GM11168 (cell line): Measurements from ENCODE around the gene DIO3.

Experiments
- in situ Hi-C: fragments of 300-500 bp; cut with MboI; formaldehyde crosslinking; loops from one replicate; pipeline ENCODE4 v1.12.0; 2022; ENCODE audit warnings: low sequenced_read_pairs; ENCODE audit not compliant: unreplicated experiment

DIO3 gene

GRCh38 chr14:101561145-101561896, at the start of gene DIO3:
Gene DIO3 (plus strand): TSS chr14:101561495.
- in situ Hi-C loops = no loop called here

- in situ Hi-C loops = no loop called here
Measured at GRCh38 chr14:101511620-101512375, 49.5 kb upstream of the DIO3 start.

GRCh38 chr14:101512376-101512695, 49.0 kb upstream of the DIO3 start:
- in situ Hi-C loops = no loop called here

DNA sequence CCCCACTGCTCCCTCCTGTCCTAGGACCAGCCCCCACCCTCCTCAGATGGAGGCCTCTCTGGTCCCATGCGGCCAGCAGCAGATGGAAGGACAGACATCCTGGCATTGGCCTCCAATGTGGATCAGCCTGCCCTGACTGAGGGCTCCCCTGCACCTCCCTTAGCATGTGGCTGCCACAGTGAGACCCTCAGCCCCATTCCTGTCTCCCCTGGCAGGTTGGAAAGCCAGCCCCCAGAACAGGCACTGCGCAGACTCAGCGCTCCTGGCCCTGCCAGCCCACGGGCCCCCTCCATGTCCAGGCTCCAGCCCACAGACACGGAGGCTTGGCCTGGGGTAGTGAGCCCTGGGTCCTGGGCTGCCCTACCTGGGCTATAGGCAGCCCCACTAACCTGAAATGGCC, 47.2 kb upstream of the DIO3 start:
- in situ Hi-C loops = no loop called here

- in situ Hi-C loops = no loop called here
Measured at GRCh38 chr14:101516401-101516800, 44.9 kb upstream of the DIO3 start.

GRCh38 chr14:101518611-101519473, 42.5 kb upstream of the DIO3 start:
- in situ Hi-C loops = no loop called here

- in situ Hi-C loops = no loop called here
Measured at GRCh38 chr14:101520621-101521472, 40.4 kb upstream of the DIO3 start.

- in situ Hi-C loops = no loop called here
Measured at GRCh38 chr14:101521473-101521915, 39.8 kb upstream of the DIO3 start.

- in situ Hi-C loops = no loop called here
Measured at GRCh38 chr14:101521978-101522377, 39.3 kb upstream of the DIO3 start.

DNA sequence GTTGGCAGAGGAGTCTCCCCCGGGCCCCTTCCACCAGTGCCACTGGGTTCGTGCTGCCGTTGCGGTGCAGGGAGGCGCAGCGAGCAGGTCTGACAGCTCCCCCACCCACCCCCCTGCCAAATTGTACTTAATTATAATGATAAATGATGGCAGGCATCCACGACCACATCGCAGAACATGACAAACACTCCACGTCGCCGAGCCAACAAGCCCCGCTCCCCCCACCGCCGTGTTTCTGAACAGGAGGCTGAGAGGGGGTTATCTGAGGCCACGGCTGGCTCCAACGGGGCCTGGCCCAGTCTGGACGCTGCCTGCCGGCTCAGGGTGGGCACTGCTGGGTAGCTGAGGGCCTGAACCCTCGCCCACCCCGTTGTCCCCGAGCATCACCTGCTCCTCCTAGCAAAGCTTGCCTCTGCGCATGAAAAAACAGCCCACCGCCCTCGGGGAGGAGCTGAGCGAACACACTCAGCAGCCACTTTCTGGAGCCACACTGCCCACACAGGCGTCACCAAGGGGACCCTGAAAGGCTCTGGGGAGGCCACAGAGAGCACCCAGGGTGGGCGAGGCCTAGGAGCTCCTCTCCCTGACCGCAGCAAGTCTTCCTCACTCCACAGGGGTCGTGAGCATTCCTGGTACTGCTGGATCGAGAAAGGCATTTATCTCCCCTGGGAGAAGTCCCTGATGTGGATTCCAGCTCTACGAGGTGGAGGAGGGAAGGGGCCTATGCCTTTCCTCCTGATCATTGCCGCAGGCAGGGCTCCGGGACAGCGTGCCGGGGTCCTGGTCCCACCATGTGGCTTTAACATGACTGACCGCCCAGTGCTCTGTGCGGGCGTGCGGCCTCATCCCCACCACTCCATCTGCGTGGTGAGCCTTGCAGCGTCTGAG, 35.4 kb upstream of the DIO3 start:
- in situ Hi-C loops = no loop called here

DNA sequence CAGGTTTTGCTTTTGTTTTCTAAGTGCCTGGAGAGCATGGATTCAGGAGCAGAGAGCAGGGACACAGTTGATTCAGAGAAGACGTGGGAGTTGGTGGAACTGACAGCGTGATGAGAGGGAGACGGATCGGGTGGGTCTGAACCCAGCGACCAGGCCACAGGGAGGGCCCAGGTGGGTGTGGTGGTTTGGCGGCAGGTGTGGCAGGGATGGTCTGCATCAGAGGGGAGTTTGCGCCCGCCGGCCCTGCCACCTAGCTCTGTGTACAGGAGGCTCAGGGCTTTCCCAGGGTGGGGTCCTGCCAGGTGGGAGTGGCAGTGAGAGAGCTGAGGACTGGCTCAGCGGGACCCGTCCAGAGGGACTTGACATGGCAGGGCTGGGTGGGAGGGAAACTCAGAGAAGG, 33.3 kb upstream of the DIO3 start:
- in situ Hi-C loops = no loop called here

- in situ Hi-C loops = no loop called here
Measured at GRCh38 chr14:101529079-101529478, 32.2 kb upstream of the DIO3 start.

GRCh38 chr14:101534198-101534597, 27.1 kb upstream of the DIO3 start:
- in situ Hi-C loops = no loop called here

DNA sequence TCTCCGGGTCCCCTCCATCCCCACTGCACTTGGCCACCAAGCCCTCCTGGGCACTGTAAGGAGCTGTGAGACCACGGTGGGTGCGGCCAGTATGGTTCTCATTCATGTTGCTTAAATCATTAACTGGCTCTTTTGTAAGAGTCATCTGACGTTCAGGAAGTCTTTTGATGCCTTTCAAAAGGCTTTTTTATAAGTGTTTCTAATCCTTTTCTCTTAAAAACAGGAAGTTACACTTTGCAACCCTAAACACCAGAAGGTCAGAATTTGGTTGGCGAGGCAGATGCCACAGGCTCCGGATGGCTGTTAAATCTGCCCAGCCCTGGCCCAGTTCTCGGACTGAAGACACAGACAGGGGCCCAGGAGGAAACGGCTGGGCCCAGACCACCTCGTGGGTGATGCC, 26.1 kb upstream of the DIO3 start:
- in situ Hi-C loops = no loop called here

- in situ Hi-C loops = no loop called here
Measured at GRCh38 chr14:101535701-101536207, 25.5 kb upstream of the DIO3 start.

DNA sequence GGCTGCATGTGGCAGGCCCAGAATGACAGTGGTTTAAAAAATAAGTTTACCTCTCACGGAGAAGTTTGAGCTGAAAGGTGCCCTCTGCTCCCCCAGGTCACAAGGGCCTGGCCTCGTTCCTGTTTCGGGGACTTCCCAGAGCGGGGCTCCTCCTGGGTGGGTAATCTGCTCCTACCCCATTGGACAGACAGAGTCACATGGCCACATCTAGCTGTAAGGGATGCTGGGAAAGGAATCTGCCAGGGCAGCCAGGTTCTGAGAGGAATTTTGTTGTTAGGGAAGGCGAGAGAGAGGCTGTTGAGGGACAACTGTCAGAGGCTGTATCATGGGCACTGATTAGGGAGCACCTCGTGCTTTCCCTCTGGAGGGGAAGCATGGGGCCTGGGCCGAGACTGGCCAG, 24.0 kb upstream of the DIO3 start:
- in situ Hi-C loops = no loop called here

DNA sequence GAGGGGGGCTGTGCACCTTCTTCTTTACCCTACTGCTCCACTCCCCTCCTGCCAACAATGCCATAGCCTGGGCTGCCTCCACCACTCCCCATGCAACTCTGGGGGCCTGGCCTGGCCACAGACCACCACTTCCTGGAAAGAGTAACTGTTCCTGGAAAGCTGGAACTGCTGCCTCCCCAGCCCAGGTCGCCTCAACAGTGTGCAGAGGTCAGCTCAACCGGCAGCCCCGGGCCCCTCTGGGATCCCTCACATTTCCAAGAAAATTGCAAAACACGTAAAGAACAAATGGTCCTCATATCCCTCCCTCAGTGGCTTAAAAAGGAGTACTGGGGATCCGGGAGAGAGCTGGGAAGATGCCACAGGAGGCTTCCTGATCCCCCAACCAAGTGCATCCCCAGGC, 22.4 kb upstream of the DIO3 start:
- in situ Hi-C loops = no loop called here

DNA sequence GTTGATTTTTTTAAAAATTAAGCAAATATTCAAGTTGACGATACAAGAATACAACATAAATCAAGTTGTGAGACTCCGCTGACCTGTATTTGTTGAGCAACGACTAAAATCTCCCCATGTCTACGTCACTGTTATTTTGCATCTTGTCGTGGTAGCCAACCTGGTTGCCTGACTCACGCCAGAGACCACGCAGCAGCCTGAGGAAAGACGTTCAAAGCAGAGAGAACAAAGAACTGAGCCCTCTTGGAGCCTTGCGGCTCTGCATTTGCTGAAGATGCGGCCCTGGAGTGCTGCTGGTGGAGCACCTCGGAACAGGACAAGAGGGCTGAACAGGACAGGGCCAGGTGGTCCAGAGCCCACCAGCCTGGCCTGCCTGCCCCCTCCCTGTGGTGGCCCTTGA, 21.4 kb upstream of the DIO3 start:
- in situ Hi-C loops = no loop called here
